ENCODE data around the gene RAB3D. TPM values are rescaled to one million over a fixed set of nuclear protein-coding genes. Genes with fewer than 3 reads are reported as not detected.
A peak's percentile ranks its signal among the peaks of the same experiment; 100 is the strongest.

The RAB3D gene
- total and polyA plus RNA-seq, 10 of the 15 experiments (the other 5 are each of a cell fraction or from before 2014, with no cell fraction given) = 1.1 to 15.7 (median 6.2) TPM

GRCh38 chr19:11339254-11340098, at the start of gene RAB3D (continued):
- TF ChIP-seq E4F1 (IDR thresholded peaks at IDR 0.05; ENCODE audit: borderline replicate concordance, partially characterized antibody) (no peak), MEF2B (IDR thresholded peaks at IDR 0.05; ENCODE audit: partially characterized antibody, poor library complexity, severe bottlenecking) (peak; percentile 27)

GRCh38 chr19:11387162-11388034, 47.9 kb upstream of the RAB3D start:
- H3K4me3 ChIP-seq = no peak overlapping the region
- no peak overlapping the region for H3K27ac ChIP-seq (ENCODE audit: control insufficient read depth, insufficient read depth)
- no peak for FAIRE-seq
- no peaks in the 10 kb centered on the region for H4K20me1 ChIP-seq (ENCODE audit: control insufficient read depth, insufficient read depth)
- ChIA-PET CTCF (interaction anchor here (0.9 to 2.6 kb wide), 2 partner anchors 48 to 63 kb away, joined by 3 to 6 read pairs; partner anchors contain the start of genes ODAD3 and PRKCSH), POLR2A (interaction anchor here (0.6 to 1.2 kb wide), 3 partner anchors 24 to 156 kb away, joined by 3 to 4 read pairs (median 3); no protein-coding TSS in a partner anchor), SMC1A (ENCODE audit: uncharacterized antibody, unreplicated experiment) (no interaction called here), RAD21 (ENCODE audit: unreplicated experiment) (no interaction called here)
- no peak for ATAC-seq
- in situ Hi-C loops (cut with MboI) = no loop called here
- no peak overlapping the region for H3K4me2 ChIP-seq (ENCODE audit: control insufficient read depth, insufficient read depth)
- BruUV-seq (replicated peaks) = no TSS peak
- 60% methylated on average over 19 of the region's 19 CpGs for WGBS (ENCODE audit: insufficient coverage, insufficient replicate concordance, low lambda C conversion rate, missing lambda C conversion rate)
- no peak for DNase-seq (ENCODE audit: low read depth, low spot score)
- H3K36me3 ChIP-seq (ENCODE audit: control insufficient read depth in 2 of 2, insufficient read depth in 2 of 2, low read length in 1 of 2) = no peaks in the 10 kb centered on the region
- peaks cover 0 to 5% of the 10 kb centered on the region in 2 experiments; a peak in 2 of 4 replicates for H3K27me3 ChIP-seq (replicated peaks in 1 of 2; ENCODE audit: control insufficient read depth in 2 of 2, insufficient read depth in 2 of 2, low read length in 1 of 2)
- intact Hi-C loops (cut with micrococcal nuclease; ENCODE audit: unreplicated experiment) = no loop called here
- H3K4me1 ChIP-seq (ENCODE audit: control insufficient read depth, insufficient read depth, low read length) = peaks cover 4% of the 10 kb centered on the region
- H3K9me3 ChIP-seq (replicated peaks; ENCODE audit: control insufficient read depth, insufficient read depth, low read length) = no peaks in the 10 kb centered on the region; the same call in 1 of the 3 replicates
- no peaks in the 10 kb centered on the region for H3K79me2 ChIP-seq (ENCODE audit: control insufficient read depth, insufficient read depth, low read length)
- H2AFZ ChIP-seq (ENCODE audit: control insufficient read depth, low read depth, low read length) = peak overlapping the region; percentile 45
- H3K9ac ChIP-seq (ENCODE audit: control insufficient read depth, insufficient read depth, low read length) = no peak overlapping the region
- TF ChIP-seq SPI1 (IDR thresholded peaks at IDR 0.05; ENCODE audit: borderline replicate concordance, insufficient read depth, low read depth, low read length) = peak; percentile 39; the same call in 1 of the 2 replicates
- TF ChIP-seq ASH2L (IDR thresholded peaks at IDR 0.05; ENCODE audit: borderline replicate concordance, low read depth) = no peak
- no peak for TF ChIP-seq KAT2A (conservative IDR thresholded peaks at IDR 0.05; ENCODE audit: control insufficient read depth, low read depth, low read length)
- TF ChIP-seq SKIL (IDR thresholded peaks at IDR 0.05; ENCODE audit: low read depth, poor library complexity, severe bottlenecking) = no peak

All from GM12878 (cell line).